HepG2 (cell line): Measurements from ENCODE around the gene SIRT6. TPM values are rescaled to one million over a fixed set of nuclear protein-coding genes. Genes with fewer than 3 reads are reported as not detected.

Source experiments
- E2F1 ChIP-seq: sonication (generic); formaldehyde crosslinking; IDR thresholded peaks from 2 replicates; pipeline ENCODE4 v1.5.0; 2020; ENCODE audit warnings: missing genetic modification reagents
- HDAC1 ChIP-seq: sonication (generic); formaldehyde crosslinking; IDR thresholded peaks from 2 replicates; pipeline ENCODE4 v1.5.1; 2020; ENCODE audit warnings: mild to moderate bottlenecking, missing genetic modification reagents
- PAF1 ChIP-seq: IDR thresholded peaks from 2 replicates; pipeline ENCODE4 v1.6.1; 2016; ENCODE audit warnings: missing genetic modification reagents, missing compliant biosample characterization
- PHF5A ChIP-seq: IDR thresholded peaks from one replicate; pipeline ENCODE4 v1.6.1; 2018; ENCODE audit warnings: low read depth, missing genetic modification reagents; ENCODE audit not compliant: unreplicated experiment
- RBM39 ChIP-seq: fragments of 200-400 bp; formaldehyde crosslinking; IDR thresholded peaks from one replicate; pipeline ENCODE4 v1.6.1; 2018; ENCODE audit warnings: antibody characterized with exemption, mild to moderate bottlenecking, low read depth, low read length; ENCODE audit not compliant: poor library complexity, severe bottlenecking
- REPIN1 ChIP-seq: sonication (generic); formaldehyde crosslinking; IDR thresholded peaks from 2 replicates; pipeline ENCODE4 v1.8.0; 2022; ENCODE audit warnings: missing genetic modification reagents, low read depth, mild to moderate bottlenecking, borderline replicate concordance
- SALL1 ChIP-seq: sonication (generic); formaldehyde crosslinking; IDR thresholded peaks from 2 replicates; pipeline ENCODE4 v1.8.0; 2022; ENCODE audit warnings: mild to moderate bottlenecking, missing genetic modification reagents
- SIX1 ChIP-seq: sonication (generic); formaldehyde crosslinking; IDR thresholded peaks from 2 replicates; pipeline ENCODE4 v1.4.0; 2020; ENCODE audit warnings: missing genetic modification reagents, borderline replicate concordance
- SKI ChIP-seq: fragments of 450-650 bp; IDR thresholded peaks from one replicate; pipeline ENCODE4 v1.6.1; 2018; ENCODE audit warnings: mild to moderate bottlenecking; ENCODE audit not compliant: partially characterized antibody
- SNAI1 ChIP-seq: sonication (generic); formaldehyde crosslinking; IDR thresholded peaks from 2 replicates; pipeline ENCODE4 v1.5.0; 2020; ENCODE audit warnings: mild to moderate bottlenecking, missing genetic modification reagents, borderline replicate concordance
- ZBTB1 ChIP-seq: sonication (generic); formaldehyde crosslinking; IDR thresholded peaks from 2 replicates; pipeline ENCODE4 v1.4.0; 2020; ENCODE audit warnings: missing genetic modification reagents, borderline replicate concordance
- ZBTB3 ChIP-seq: sonication (generic); formaldehyde crosslinking; IDR thresholded peaks from 2 replicates; pipeline ENCODE4 v1.4.0; 2020; ENCODE audit warnings: low read depth, mild to moderate bottlenecking, moderate library complexity, missing genetic modification reagents, borderline replicate concordance
- ZKSCAN5 ChIP-seq: sonication (generic); formaldehyde crosslinking; IDR thresholded peaks from 2 replicates; pipeline ENCODE4 v1.5.1; 2020; ENCODE audit warnings: mild to moderate bottlenecking, missing genetic modification reagents
- ZNF124 ChIP-seq: sonication (generic); formaldehyde crosslinking; IDR thresholded peaks from 2 replicates; pipeline ENCODE4 v1.4.0; 2020; ENCODE audit warnings: missing genetic modification reagents
- ZNF260 ChIP-seq: sonication (generic); formaldehyde crosslinking; IDR thresholded peaks from 2 replicates; pipeline ENCODE4 v1.4.0; 2020; ENCODE audit warnings: missing genetic modification reagents, low read depth, mild to moderate bottlenecking, borderline replicate concordance
- ZNF264 ChIP-seq: sonication (generic); formaldehyde crosslinking; IDR thresholded peaks from 2 replicates; pipeline ENCODE4 v1.4.0; 2020; ENCODE audit warnings: missing genetic modification reagents
- ZNF510 ChIP-seq: sonication (generic); formaldehyde crosslinking; IDR thresholded peaks from 2 replicates; pipeline ENCODE4 v1.4.0; 2020; ENCODE audit warnings: low read depth, mild to moderate bottlenecking, missing genetic modification reagents
- ZNF589 ChIP-seq: sonication (generic); formaldehyde crosslinking; conservative IDR thresholded peaks from 2 replicates; pipeline ENCODE4 v1.8.0; 2022; ENCODE audit warnings: mild to moderate bottlenecking, moderate library complexity, missing genetic modification reagents
- ZNF605 ChIP-seq: sonication (generic); formaldehyde crosslinking; IDR thresholded peaks from 2 replicates; pipeline ENCODE4 v1.8.0; 2022; ENCODE audit warnings: mild to moderate bottlenecking, missing genetic modification reagents
- ZNF883 ChIP-seq: sonication (generic); formaldehyde crosslinking; IDR thresholded peaks from 2 replicates; pipeline ENCODE4 v1.5.1; 2020; ENCODE audit warnings: mild to moderate bottlenecking, missing genetic modification reagents; ENCODE audit errors: not compliant biosample characterization
- ZSCAN29 ChIP-seq: sonication (generic); formaldehyde crosslinking; conservative IDR thresholded peaks from 2 replicates; pipeline ENCODE4 v1.4.0; 2020; ENCODE audit warnings: mild to moderate bottlenecking, missing genetic modification reagents
- ZSCAN9 ChIP-seq: IDR thresholded peaks from 2 replicates; pipeline ENCODE4 v1.6.1; 2016; ENCODE audit warnings: borderline replicate concordance
- ZZZ3 ChIP-seq: sonication (generic); formaldehyde crosslinking; IDR thresholded peaks from 2 replicates; pipeline ENCODE4 v1.4.0; 2020; ENCODE audit warnings: missing genetic modification reagents, mild to moderate bottlenecking, borderline replicate concordance
- polyA plus RNA-seq, 8 experiments: library from polyadenylated mRNA; depleted of rRNA in 3 of 8; stranded (reverse) in 7 of 8; unstranded in 1 of 8; fragments of >200 nt; fragmentation: Illumina TruSeq in 4 of 8; extraction: Trizol in 4 of 8; gene quantifications; 2 replicates each; pipeline versions ENCODE4 v1.2.1 to v1.2.3, GENCODE V29; 2011 to 2016; ENCODE audit warnings: low read depth in 4 of 8, missing spikeins in 1 of 8, mixed read lengths in 1 of 8; ENCODE audit not compliant: insufficient read depth in 1 of 8
- total RNA-seq, 5 experiments: library from RNA; depleted of rRNA; stranded (reverse); fragments of >200 nt; fragmentation: Illumina TruSeq; extraction: Trizol; gene quantifications; 2 replicates each; pipeline ENCODE4 v1.2.3, GENCODE V29; 2016; ENCODE audit warnings: low read depth in 1 of 5
- TF ChIP-seq, protein P1 (sequence below): sonication (generic); formaldehyde crosslinking; IDR thresholded peaks from 2 replicates; pipeline ENCODE4 v1.5.1; 2020; ENCODE audit warnings: mild to moderate bottlenecking, missing genetic modification reagents, moderate library complexity
- TF ChIP-seq, protein P2 (sequence below): sonication (generic); formaldehyde crosslinking; IDR thresholded peaks from 2 replicates; pipeline ENCODE4 v1.5.1; 2020; ENCODE audit warnings: missing genetic modification reagents, mild to moderate bottlenecking, borderline replicate concordance

The SIRT6 gene
- total and polyA plus RNA-seq, 2 of the 13 experiments (the other 11 are each of a cell fraction or from before 2014, with no cell fraction given): 11.0 to 18.4 TPM

- TF ChIP-seq, protein P1, sequence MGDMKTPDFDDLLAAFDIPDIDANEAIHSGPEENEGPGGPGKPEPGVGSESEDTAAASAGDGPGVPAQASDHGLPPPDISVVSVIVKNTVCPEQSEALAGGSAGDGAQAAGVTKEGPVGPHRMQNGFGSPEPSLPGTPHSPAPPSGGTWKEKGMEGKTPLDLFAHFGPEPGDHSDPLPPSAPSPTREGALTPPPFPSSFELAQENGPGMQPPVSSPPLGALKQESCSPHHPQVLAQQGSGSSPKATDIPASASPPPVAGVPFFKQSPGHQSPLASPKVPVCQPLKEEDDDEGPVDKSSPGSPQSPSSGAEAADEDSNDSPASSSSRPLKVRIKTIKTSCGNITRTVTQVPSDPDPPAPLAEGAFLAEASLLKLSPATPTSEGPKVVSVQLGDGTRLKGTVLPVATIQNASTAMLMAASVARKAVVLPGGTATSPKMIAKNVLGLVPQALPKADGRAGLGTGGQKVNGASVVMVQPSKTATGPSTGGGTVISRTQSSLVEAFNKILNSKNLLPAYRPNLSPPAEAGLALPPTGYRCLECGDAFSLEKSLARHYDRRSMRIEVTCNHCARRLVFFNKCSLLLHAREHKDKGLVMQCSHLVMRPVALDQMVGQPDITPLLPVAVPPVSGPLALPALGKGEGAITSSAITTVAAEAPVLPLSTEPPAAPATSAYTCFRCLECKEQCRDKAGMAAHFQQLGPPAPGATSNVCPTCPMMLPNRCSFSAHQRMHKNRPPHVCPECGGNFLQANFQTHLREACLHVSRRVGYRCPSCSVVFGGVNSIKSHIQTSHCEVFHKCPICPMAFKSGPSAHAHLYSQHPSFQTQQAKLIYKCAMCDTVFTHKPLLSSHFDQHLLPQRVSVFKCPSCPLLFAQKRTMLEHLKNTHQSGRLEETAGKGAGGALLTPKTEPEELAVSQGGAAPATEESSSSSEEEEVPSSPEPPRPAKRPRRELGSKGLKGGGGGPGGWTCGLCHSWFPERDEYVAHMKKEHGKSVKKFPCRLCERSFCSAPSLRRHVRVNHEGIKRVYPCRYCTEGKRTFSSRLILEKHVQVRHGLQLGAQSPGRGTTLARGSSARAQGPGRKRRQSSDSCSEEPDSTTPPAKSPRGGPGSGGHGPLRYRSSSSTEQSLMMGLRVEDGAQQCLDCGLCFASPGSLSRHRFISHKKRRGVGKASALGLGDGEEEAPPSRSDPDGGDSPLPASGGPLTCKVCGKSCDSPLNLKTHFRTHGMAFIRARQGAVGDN: peak; percentile 87
- TF ChIP-seq RBM39 (no peak), ZBTB3 (CRISPR knock-in tag) (no peak), ZNF589 (CRISPR knock-in tag) (0 out of 2 replicates have a peak, but pooled peaks have one; percentile 30), ZNF883 (no peak), HDAC1 (CRISPR knock-in tag) (peak; percentile 76; the same call in 1 of the 2 replicates), ZZZ3 (CRISPR knock-in tag) (no peak), ZSCAN9 (CRISPR knock-in tag) (no peak), PAF1 (CRISPR knock-in tag) (no peak), ZNF605 (CRISPR knock-in tag) (no peak), SKI (no peak), ZBTB1 (CRISPR knock-in tag) (no peak), ZNF264 (CRISPR knock-in tag) (no peak), SALL1 (CRISPR knock-in tag) (peak; percentile 67), E2F1 (CRISPR knock-in tag) (no peak), SIX1 (no peak), REPIN1 (CRISPR knock-in tag) (no peak), ZNF124 (CRISPR knock-in tag) (no peak), SNAI1 (CRISPR knock-in tag) (no peak), ZNF260 (CRISPR knock-in tag) (no peak), PHF5A (no peak), ZKSCAN5 (CRISPR knock-in tag) (no peak), ZSCAN29 (CRISPR knock-in tag) (no peak), ZNF510 (CRISPR knock-in tag) (no peak)
- TF ChIP-seq, protein P2, sequence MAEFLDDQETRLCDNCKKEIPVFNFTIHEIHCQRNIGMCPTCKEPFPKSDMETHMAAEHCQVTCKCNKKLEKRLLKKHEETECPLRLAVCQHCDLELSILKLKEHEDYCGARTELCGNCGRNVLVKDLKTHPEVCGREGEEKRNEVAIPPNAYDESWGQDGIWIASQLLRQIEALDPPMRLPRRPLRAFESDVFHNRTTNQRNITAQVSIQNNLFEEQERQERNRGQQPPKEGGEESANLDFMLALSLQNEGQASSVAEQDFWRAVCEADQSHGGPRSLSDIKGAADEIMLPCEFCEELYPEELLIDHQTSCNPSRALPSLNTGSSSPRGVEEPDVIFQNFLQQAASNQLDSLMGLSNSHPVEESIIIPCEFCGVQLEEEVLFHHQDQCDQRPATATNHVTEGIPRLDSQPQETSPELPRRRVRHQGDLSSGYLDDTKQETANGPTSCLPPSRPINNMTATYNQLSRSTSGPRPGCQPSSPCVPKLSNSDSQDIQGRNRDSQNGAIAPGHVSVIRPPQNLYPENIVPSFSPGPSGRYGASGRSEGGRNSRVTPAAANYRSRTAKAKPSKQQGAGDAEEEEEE (CRISPR knock-in tag): no peak
Observed at GRCh38 chr19:4224470-4224869, 42.1 kb upstream of the SIRT6 start (continued).
